Cardiac fibroblast (primary cell): Measurements from ENCODE around the gene HOXB2.

Experiments used
- DNase-seq, 2 donors: peaks; one replicate each; pipeline versions ENCODE4 v3.0.0 to v3.0.0-alpha.2; 2010; ENCODE audit warnings: low read depth in 2 of 2
- H3K4me3 ChIP-seq, 2 donors: replicated peaks in 1 of 2; 1 replicate in 1 of 2; 2 replicates in 1 of 2; pipeline ENCODE4 v1.5.1; 2011; ENCODE audit warnings: low read depth in 2 of 2, low read length in 2 of 2, mild to moderate bottlenecking in 2 of 2, moderate library complexity in 1 of 2
- TF ChIP-seq, protein P1 (sequence below): IDR thresholded peaks from one replicate; pipeline ENCODE4 v1.5.1; 2011; ENCODE audit warnings: low read depth, mild to moderate bottlenecking, low read length, inconsistent platforms

Gene HOXB2

DNA sequence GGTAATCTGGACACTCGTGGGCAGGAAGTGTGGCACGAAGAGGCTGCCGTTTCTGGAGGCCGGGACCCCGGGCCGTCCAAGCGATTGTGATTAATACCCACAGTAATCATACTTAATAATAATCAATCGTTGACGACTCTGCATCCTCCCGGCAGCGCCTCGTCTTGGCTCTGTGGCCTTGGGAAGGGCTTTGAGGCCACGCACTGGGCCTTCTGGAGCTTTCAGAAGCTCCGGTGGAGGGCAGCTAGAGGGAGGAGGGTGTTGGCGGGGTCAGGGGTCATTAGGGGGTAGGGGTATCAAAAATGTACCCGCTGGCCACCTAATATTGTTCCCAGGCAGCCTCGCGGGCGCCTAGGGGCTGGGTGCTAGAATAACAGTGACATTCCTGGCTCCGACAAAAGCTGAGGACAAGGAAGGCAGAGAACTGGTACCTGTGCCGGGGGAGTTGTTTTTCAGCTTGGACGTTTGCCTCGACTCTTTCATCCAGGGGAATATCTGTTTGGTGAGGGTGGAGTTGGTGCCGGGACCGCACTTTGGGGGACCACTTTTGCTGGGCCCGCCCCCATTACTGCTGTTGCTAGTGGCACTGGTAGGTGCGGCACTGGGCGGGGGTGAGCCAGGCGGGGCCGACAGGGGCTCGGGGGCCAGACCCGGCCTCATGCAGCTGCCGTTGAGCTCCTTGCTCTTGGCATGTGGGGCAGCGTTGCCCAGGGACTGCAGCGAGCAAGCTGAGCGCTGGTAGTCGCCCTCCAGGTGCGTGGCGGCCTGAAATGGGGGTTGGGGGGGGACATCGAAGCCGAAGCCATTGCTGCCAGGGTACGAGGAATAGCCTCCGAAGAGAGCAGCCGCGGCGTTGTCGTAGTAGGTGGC, 6.9 kb upstream of the HOXB2 start:
- H3K4me3 ChIP-seq: no peak overlapping the region
- TF ChIP-seq, protein P1, sequence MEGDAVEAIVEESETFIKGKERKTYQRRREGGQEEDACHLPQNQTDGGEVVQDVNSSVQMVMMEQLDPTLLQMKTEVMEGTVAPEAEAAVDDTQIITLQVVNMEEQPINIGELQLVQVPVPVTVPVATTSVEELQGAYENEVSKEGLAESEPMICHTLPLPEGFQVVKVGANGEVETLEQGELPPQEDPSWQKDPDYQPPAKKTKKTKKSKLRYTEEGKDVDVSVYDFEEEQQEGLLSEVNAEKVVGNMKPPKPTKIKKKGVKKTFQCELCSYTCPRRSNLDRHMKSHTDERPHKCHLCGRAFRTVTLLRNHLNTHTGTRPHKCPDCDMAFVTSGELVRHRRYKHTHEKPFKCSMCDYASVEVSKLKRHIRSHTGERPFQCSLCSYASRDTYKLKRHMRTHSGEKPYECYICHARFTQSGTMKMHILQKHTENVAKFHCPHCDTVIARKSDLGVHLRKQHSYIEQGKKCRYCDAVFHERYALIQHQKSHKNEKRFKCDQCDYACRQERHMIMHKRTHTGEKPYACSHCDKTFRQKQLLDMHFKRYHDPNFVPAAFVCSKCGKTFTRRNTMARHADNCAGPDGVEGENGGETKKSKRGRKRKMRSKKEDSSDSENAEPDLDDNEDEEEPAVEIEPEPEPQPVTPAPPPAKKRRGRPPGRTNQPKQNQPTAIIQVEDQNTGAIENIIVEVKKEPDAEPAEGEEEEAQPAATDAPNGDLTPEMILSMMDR: no peak
- no peak for DNase-seq

DNA sequence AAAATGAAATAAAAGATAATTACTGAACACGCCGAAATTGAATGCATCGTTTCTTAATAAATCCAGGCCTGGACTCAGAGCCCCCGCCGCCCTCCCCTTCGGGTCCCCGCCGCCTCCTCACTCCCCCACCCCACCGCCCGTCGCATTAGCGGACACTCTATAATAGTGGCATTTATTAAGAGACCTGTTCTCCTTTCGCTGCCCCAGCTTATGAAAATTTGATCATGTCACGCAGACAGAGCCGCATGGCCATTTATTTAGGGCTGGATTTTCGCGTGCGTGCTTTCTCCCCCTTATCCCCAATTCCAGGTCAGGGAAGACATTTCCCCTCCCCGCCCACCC, 6.3 kb upstream of the HOXB2 start:
- TF ChIP-seq, protein P1: no peak
- H3K4me3 ChIP-seq: no peak overlapping the region
- no peak for DNase-seq

DNA sequence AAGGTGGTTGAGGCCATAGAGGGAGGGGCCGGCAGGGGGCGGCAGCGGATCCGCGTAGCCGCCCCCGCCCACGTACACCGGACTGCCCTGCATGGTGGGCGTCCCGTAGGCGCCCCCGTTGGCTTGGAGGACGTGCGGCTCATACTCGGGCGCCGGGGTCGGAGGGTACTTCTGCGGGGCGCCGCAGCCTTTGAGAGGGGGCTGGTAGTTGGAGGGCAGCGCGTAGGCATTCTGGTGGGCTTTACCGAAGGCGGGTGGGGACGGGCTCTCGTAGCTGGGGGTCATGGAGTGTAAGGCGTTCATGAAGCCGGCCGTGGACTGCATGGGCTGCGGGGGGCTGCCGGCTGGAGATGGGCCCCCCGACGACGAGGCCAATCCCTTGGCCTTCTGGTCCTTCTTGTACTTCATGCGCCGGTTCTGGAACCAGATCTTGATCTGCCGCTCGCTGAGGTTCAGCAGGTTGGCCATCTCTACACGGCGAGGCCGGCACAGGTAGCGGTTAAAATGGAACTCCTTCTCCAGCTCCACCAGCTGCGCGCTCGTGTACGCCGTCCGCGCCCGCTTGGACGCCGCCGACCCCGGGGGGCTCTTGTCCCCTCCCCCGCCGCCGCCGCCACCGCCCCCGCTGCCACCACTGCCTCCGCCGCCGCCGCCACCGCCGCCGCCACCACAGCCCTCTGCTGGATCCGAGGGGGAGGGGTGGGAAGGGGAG, 5.7 kb upstream of the HOXB2 start:
- no peak for DNase-seq
- peak overlapping the region in 1 of 2 donors; percentile 13 for H3K4me3 ChIP-seq
- TF ChIP-seq, protein P1: no peak

DNA sequence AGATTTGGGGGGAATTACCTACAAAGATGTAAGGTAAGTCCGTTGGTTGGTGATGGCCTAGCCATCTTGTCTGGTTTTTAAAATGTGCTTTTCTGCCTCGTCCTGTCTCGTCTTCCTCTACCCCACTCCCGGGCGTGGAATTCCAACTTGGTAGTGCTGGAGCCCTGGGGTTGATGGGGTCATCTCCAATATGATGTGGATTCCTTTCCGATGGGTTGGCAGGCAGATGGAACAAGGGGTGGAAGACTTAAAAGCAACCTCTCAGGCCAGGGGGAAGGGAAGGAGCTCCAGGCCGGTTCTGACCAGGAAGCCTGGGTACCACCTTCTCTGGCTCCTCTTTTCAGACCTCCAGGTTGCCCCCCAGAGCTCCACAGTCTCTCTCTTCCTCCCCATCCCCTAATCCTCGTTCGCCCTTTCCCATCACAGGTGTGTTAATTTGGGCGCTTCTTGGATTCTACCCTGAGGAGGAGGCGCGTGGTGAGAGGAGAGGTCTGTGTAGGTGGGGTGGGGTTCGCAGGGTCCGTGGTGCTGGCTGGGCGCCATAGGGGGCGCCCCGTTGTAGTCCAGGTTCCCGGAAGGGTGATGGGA, 5.1 kb upstream of the HOXB2 start:
- DNase-seq: no peak
- TF ChIP-seq, protein P1: no peak
- H3K4me3 ChIP-seq: no peak overlapping the region

DNA sequence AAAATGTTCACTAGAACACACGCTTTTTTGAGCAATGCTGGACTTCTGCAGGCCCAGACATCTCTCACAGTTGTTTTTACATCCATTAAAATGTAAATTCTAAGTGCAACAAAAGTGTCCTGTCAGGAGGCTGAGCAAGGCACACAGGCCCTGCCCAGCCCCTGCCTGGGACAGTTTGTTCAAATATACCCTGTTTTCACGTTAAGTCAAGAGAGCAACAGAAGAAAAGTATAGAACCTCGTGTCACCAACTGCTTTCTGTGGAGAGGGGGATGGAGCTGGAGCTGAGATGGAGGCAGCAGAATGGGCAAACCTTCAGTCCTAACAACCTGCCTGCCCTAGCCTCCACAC, 4.3 kb upstream of the HOXB2 start:
- DNase-seq: no peak
- H3K4me3 ChIP-seq: no peak overlapping the region
- TF ChIP-seq, protein P1: no peak

DNA sequence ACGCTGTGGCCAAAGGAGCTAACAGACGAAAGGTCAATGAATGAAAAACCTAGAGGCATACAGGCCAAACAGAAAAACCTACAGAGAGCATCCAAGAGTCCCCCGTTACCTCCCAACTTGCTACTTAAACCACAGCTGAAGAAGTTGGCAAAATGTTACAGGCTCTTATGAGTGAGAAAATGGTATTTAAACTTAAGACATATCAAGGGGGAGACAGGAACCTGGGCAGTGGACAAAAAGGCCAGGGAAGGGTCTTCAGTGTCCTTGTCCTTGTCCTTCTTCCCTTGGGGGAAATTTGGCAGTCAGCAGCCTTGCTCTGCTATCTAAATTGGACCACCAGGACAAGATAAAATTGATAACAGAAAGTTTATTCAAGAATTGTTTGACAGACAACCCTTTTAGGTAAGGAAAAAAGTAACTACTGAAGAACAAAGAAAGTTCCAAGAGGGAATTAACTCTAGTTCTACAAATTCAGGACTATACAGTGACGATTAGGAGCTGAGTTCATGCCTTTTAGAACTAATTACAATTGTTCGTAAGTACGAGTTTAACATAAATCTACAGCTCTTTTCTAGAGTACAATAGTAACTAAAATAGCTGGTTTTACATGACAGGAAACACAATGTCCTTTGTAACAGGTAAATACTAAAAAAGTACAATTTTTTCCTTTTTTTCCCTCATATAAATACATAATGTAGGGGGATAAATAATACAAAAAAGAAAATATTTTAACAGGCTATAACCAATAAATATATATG, 3.8 kb upstream of the HOXB2 start:
- no peak for DNase-seq
- no peak overlapping the region for H3K4me3 ChIP-seq
- TF ChIP-seq, protein P1: no peak
